ENCODE data around the gene DACH2.

Gene DACH2

DNA sequence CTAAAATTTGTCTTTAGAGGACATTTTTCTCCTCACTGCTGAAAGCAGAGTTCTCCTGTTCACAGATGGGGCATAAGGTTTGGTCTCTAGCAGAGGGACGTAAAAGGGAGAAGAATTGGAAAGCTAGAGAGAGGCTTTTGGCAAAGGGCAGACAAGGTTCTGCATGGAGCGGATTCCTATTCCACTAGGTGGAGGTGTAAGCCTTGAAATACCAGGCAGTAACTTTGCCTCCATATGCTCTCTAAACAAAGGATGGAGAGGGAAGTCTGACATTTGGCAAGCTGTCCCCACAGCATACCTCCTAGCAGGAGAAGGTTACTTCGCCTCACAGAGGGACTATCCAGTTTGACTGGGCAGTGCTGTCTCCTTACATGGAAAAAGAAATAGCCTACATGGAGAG is 174.7 kb downstream of the DACH2 start:
- DNase-seq (ENCODE audit: low read depth) = no peak

DNA sequence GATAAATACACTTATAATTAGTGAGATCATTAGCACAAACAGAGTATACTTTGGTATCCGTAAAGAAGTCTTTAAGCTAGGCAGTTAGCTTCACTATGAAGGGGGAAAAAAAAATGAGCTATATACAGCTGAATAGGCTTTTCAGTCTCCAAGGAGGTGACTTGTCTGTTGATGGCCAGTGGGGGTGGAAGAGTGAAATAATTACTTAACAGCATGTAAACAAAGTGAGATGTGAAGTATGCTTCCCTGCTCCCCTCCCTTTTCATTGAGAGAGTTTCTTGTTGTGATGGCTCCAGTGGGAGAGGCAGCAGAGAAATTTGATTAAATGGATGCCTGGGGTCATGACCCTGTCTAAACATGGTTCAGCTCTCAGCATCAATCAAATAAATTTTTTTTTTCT is 180.9 kb downstream of the DACH2 start:
- no peak for DNase-seq (ENCODE audit: low read depth)

DNA sequence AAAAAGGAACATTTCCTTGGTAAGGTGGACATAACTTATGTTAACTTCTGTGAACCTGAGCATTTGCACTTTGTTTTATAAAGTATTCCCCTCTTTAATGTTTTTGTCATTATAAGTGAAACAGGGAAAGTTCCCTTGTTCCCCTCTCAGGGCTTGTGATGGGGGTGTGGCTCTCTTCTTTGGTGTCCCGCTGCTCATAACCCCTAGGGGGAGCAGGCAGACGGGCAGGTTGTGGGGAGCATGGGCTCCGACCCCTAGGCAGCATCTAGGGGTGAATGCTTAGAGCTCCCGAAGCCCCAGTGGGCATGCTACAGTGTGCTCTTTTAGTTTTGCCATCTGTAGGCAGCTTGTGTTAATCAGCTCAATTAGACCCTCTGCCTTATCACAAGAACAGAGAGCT is 200.4 kb downstream of the DACH2 start:
- DNase-seq (ENCODE audit: low read depth) = no peak

DNA sequence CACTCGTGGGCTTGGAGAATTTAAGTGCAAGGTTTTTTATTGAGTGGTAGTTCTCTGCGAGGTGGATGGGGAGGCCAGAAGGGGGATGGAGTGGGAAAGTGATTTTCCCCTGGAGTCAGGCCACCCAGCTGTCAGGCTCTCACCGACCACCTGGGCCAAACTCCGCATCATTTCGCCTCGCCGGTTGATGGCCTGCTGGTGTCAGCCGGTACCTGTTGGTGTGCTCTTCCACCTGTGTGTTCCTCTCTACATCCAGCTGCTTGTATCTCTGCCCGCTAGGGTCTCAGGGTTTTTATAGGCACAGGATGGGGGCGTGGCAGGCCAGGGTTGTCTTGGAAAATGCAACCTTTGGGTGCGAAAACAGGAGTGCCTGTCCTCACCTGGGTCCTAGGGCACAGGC is 200.9 kb downstream of the DACH2 start:
- no peak for DNase-seq (ENCODE audit: low read depth)

DNA sequence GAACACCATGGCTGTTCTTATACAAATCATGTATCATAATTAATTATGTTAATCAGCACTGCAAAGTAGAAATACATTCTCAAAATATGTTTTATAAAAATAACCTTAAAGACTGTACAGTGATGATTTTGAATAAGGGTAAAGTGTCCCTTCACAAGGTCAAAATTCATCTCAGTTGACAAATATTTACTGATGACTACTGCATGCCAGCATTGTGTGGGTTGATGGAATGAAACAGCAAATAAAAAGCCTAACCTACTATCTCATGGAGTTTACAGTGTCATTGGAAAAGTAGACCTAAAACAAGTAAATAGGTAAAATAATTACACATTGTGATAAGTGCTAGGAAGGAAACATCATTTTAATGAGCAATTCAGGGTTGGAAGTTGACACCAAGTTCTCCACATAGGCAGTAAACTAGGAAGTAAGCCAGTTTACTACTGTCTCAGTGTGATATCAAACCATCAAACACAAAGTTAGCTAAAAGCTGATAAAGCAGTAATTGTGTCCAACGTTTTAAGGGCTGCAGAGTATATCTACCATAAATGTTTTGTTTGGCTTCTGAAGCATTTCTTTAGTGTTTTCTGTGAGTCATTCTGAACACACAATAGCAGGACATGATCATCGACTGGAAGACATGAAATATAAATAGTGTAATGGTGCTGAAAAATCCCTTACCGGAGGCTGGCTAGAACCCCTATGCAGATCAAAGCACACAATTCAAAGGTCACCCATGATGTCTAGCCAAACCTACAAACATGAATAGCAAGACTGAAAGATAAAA is 221.8 kb downstream of the DACH2 start:
- DNase-seq (ENCODE audit: low read depth) = no peak

DNA sequence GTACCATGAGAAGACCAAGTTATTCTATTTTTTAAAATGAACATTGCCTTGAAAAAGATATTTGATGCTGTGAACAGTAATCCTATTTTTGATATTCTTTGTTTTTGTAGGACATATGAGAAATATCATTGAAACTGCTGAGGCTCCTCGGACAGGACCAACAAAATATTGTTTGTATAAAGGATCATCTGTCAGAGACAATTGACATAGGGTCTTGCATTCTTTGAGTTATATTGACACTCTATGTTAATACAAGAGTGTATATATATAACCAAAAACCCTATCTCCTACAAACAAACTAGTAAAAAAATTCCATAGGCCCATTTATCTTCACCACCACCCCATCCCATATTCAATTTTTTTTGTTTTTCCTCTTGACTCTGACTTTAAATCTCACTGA is 222.7 kb downstream of the DACH2 start:
- no peak for DNase-seq (ENCODE audit: low read depth)

DNA sequence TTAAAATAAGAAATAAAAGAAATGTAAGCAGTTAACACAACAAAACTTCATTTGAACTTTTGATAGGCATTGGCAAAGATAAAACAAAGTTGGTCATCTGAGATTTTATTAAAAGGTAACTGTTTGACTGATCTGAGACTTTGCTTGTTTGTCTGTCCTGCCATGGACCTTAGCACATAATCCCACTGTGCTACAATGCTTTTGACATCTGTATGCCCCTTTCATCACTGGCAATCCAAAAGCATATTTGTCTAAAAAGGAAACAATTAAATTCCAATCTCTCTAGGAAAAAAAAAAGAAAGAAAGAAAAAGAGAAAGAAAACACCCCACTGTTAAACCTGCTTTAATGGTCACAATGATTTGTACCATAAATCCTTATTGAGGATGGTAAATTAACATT is 231.0 kb downstream of the DACH2 start:
- no peak for DNase-seq (ENCODE audit: low read depth)

DNA sequence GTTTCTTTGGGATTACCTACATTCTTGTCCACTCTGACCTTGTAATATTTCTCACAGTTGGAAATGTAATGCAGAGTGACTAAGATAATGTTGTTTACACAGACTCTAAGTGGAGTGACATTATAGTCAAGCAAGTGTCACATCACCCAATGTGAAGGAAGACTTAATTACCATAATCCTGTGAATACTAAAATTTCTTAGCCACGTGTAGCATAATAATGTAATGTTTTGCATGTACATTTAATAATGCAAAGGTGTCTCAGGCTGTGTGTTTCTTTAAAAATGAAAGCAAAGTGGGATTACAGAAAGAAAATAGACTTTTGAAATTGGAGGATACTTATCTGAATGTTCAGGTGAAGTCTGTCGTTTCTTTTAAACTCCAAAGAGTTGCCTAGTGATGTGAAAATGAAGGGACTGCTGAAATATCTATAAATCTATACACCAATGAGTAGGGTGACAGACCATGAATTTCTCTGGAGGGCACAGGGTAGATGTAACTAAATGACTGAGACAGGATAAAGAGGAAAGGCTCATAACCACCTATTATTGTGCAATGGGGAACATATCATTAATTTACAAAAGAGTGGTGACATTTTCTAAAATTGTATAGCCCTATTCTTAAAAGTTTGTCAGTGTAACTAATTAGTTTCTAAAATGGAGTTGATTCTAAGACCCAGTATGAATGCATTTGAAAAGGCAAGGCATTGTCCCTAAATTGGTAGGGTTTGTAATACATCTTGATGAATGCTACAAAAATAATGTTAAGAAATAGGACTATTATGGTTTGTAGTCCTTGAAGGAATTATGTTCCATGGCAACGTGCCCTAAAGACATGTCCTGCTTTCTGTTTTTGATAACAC is 235.7 kb downstream of the DACH2 start:
- DNase-seq (ENCODE audit: low read depth) = no peak

DNA sequence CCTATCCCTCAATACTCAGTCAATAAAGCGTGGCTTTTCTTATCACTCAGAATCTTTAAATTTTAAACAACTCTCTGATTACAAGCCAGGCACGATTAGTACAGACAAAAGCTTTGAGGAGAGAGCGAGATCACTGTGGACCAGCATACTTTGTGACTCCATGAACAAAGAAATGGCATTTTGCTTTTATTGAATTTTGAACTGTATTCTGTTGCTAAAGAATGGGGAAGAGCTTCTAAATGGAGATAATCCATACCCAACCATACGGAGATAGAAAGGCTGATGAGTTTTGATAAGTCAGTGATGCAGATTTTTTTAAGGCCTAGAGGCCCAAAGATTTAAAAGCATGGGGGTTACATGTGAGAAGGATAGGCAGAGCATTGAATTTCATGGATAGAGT is 259.1 kb downstream of the DACH2 start:
- DNase-seq (ENCODE audit: low read depth) = no peak

DNA sequence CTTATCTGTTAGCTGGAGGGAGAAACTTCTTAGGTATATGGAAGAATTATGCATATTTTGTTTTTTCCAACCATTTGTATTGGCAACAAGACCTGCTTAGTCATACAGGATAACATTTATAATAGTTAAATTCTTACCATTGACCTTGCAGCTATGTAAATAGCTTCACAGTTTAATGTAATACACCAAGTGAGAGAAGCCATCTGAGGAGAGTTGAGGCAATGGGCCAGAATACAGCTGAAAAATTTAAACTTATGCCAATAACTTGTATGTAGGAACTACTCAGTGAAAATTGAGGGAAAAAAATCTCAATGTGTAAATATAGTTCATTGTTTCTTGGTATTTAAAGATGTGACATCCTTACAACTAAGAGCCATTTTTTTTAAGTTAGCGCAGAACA is 273.5 kb downstream of the DACH2 start:
- DNase-seq (ENCODE audit: low read depth) = no peak

DNA sequence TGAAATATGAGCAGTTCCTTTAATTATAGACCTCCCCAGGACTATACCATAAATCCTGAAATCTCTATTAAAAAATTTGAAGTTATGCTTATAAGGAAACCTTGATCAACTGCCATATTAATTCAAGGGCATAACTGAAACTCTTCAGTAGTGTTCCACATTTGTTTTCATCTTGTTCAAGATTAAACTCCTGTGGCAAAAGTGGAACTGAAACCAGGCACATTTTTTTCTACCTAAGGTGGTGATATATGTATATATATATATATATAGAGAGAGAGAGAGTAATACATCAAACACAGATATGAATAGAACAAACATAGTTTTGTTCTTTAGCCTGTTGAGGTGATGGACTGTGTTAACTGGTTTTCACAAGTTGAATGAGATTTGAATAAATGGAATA is 287.9 kb downstream of the DACH2 start:
- no peak for DNase-seq (ENCODE audit: low read depth)

DNA sequence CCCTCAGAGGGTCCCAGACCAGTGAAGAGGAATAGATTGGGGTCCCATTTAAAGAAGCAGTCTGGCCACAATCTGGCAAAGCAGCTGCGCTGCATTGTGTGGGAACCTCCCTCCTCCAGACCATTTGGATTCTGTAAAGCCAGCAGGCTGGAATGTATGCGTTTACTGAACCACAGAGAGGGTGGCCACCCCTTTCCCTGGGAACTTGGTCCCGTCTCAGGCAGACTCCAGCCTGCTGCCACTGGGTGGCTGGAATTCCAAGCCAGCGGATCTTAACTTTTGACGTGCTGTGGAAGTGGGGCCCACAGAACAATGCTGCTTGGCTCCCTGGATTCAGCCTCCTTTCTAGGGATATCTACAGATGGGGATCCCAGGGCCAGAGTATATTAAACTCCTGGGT is 307.2 kb downstream of the DACH2 start:
- no peak for DNase-seq (ENCODE audit: low read depth)

DNA sequence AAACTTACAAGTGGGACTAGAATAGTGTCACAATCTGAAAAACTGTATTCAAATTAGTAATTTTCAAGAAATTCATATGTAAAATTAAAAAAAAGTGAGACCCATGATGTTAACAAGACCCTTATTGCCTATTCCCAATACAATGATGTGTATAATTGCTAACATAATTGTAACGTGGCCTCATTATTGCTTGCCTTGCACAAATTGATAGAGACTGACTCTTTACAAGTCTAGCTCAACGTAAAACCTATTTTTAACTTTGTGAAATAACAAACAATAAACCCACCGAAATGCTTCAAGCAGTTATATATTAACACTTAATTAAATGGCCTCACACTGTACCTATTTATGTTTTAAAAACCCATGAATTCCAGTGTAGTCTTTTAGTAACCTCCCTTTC is 312.5 kb downstream of the DACH2 start:
- DNase-seq (ENCODE audit: low read depth) = no peak

DNA sequence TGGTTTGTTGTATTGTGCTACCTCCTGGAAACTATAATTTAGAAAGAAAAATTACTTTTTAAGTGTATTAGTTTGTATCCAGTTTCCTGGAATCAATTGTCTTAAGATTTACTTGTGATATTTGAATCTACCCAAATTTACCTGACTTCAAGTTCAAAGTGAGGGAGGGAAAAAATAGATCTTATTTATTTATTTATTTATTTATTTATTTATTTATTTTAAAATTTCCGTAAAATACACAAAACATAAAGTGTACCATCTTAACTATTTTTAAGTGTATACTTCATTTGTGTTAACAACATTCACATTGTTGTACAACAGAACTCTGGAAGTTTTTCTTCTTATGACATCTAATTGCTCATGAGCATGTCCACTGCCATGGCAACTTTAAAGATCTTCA is 356.0 kb downstream of the DACH2 start:
- DNase-seq (ENCODE audit: low read depth) = no peak

DNA sequence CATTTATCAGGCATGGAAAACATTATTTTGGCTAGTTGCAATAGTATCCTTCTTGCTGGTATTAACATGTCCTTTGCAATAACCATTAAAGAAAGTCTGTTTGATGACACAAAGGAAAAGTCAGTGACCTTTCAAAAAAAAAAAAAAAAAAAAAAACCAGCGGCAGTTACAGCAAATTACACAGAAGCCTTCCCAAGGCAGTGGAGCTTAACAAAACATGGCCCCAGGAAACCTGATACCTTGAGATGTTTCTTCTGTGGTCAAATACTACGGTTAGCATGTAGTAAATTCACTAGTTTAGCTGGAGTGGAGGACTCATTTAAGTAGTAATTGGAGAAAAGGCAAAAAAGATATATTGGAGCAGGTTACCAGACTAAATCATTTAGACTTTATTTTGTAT is 359.1 kb downstream of the DACH2 start:
- DNase-seq (ENCODE audit: low read depth) = no peak

DNA sequence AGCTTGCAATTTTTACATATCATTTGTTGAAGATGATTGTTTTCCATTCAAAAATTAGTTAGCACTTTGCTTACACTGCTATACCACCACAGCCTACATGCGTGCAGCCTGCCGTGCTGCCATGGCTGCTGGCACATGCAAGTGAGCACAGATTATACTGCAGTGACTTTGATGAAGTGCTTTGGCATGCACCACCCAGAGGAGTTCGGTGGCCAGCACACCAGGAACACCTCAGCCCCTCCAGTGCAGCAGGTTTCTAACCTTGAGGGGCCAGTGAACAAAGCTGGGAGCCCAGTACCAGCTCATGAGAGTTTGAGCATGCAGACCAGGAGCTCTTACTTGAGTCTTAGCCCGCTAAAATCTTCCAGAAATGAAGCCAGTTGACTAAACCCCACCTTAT is 431.5 kb downstream of the DACH2 start:
- DNase-seq (ENCODE audit: low read depth) = no peak

DNA sequence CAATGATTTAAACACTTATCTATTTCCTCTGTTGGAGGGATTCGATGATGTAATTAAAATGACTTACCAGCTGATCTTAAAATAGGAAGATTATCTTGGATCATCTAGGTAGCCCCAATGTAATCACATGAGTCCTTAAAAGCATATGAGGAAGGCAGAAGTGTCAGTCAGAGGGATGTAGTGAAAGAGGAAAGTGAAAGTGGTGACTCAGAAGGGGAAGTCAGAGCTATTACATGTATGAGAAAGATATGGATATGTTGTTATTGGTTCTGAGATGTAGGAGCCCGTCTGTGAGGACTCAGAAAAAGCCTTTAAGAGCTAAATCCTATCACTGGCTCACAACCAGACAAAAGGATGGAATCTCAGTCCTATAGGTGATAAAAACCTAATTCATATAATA is 456.4 kb downstream of the DACH2 start:
- DNase-seq (ENCODE audit: low read depth) = no peak

DNA sequence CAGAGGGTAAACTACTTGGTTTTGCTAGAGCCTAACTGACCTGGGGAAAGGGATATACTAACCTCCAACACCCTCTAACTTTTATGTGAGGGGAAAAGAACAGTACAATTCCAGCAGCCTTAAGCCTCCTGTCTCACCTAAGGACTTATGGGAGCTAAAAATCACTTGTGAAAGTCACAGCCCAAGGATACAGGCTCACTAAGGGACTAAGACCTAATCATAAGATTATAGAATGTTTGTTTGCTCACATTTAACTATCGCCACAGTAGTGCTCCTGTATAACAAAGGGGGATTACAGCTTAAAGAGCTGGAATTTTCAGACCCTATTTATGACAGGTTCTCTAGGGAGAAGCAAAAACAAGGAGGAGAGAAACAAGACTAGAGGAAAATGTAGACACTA is 548.7 kb downstream of the DACH2 start:
- DNase-seq (ENCODE audit: low read depth) = no peak

DNA sequence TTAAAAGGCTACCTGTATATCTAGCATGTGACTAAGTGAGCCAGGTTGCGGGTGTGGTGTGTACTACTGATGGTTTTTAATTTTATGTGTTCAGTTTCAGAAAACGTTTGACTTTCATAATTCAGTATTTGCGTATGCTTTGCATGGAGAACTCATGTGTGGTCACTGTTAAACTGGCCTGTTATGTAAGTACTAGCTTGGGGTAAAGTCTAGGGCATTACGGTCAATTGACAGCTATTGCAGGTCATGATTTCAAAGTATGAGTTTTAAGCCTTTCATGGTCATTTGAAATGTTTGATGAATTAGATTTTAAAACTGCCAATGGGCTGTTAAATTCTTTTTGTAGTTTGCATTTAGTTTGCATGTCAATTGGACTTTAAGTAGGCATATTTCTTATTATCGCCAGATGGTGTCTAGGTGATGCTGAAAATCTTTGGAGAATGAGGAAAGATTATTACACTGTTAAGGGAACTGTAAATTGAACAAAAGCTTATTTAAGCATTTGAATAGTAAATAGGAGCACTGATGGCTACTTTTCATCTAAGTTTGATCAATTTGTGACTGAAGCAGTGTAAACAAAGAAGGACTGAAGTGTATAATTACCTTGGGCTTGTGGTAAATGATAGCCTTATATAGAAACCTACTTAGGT is 563.4 kb downstream of the DACH2 start:
- DNase-seq (ENCODE audit: low read depth) = no peak

DNA sequence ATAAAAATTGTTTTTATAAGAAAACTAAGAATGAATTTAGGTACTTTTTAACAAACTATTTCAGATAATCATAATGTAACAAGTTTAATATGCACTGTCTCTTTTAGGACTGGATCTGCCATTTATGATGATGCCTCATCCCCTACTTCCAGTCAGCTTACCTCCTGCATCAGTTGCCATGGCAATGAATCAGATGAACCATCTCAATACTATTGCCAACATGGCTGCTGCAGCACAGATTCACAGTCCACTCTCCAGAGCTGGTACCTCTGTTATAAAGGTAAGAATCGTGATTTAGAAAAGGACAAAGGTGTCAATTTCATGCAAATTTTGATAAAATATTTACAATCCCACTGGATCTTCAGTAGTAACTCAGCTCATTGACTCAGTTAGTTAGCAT is 566.2 kb downstream of the DACH2 start:
- DNase-seq (ENCODE audit: low read depth) = no peak

DNA sequence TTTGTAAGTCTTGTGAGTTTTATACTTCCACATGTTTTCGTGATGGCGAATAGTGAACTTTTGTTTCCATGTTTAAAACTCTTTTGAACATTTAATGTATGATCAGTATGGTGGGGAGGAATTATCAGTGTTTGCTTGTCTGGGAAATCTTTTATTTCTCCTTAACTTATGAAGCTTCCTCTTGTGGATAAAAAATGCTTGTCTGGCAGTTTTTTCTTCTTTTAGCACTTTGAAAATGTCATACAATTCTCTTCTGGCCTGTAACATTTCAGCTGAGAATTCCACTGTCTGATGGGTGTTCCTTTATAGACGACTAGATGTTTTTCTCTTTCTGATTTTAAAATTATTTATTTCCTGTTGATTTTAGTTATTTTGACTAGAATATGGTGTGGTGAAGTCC is 576.0 kb downstream of the DACH2 start:
- DNase-seq (ENCODE audit: low read depth) = no peak

DNA sequence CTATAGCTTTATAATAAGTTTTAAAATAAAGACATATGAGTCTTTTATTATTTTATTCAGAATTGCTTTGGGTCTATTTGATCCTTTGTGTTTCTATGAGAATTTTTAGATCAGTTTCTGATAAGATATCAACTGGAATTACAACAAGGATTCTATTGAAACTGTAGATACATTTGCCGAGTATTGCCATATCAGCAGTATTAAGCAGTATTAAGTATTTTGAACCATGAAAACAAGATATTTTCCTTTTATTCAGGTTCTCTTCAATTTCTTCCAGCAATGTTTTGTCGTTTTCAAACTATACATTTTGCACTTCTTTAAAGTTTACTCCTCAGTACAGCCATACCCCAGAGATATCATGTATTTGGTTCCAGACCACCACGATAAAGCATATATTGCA is 598.8 kb downstream of the DACH2 start:
- DNase-seq (ENCODE audit: low read depth) = no peak

DNA sequence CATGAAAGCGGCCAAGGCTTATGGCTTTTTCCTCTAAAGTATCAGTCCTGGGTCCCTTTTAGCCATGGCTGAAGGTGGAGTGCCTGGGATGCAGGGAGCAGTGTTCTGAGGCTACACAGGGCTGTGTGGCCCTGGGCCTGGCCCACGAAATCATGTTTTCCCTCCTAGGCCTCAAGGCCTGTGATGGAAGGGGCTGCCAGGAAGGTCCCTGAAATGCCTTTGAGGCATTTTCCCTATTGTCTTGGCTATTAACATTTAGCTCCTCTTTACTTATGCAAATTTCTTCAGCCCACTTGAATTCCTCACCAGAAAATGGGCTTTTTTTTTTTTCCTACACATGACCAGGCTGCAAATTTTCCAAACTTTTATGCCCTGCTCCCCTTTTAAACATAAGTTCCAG is 657.0 kb downstream of the DACH2 start:
- DNase-seq (ENCODE audit: low read depth) = no peak

Measured in CMK (cell line).